A549 (cell line): ENCODE results near the gene SELENOO.

Experiments used
- CEBPB ChIP-seq, 2 experiments: fragments of >200 bp in 1 of 2; sonication (Bioruptor Twin) in 1 of 2; formaldehyde crosslinking in 1 of 2; IDR thresholded peaks; 2 replicates each; pipeline ENCODE4 v1.6.1; 2012 to 2016
- POLR2A ChIP-seq: IDR thresholded peaks from 2 replicates; pipeline ENCODE4 v1.6.1; 2012; ENCODE audit warnings: mild to moderate bottlenecking, low read length
- TF ChIP-seq, protein P1 (sequence below): fragments of >200 bp; sonication (Bioruptor Twin); formaldehyde crosslinking; IDR thresholded peaks from 3 replicates; pipeline ENCODE4 v1.5.1; 2016
- TF ChIP-seq, protein P2 (sequence below): fragments of 250-450 bp; sonication (Bioruptor Pico); IDR thresholded peaks from 2 replicates; pipeline ENCODE4 v1.5.0; 2020; ENCODE audit warnings: low read depth, mild to moderate bottlenecking, moderate library complexity

DNA sequence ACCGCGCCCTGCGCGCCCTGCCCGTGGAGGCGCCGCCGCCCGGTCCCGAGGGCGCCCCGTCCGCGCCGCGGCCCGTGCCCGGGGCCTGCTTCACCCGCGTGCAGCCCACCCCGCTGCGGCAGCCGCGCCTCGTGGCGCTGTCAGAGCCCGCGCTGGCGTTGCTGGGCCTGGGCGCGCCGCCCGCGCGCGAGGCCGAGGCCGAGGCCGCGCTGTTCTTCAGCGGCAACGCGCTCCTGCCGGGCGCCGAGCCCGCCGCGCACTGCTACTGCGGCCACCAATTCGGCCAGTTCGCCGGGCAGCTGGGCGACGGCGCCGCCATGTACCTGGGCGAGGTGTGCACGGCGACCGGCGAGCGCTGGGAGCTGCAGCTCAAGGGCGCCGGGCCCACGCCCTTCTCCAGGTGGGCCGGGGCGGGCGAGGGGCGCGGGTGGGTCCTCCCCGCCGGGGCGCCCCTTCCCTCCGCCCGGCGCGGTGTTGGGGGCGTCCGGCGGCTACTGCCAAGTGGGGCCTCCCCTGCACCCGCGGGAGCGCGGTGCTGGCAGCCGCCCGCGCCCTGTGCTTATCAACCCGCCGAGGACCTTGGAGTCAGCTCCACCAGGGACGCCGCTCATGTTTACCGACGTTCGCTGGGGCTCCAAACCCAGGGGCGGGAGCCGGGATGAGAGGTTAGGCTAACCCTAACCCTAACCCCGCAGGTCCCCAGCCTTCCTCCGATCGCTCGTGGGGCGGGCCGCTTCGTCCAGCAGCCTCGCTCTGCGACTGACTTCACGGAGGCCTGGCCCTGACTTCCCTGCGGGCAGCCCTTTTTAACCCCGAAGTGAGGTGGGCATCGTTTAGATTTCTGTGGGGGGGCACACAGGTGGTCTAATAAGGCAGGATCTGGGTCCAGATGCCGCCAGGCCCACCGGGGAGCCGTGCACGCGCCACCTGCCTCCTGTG lies 649 bp downstream of the SELENOO start:
- TF ChIP-seq CEBPB (IDR thresholded peaks at IDR 0.05) (no peak), POLR2A (no peak)
- TF ChIP-seq, protein P1, sequence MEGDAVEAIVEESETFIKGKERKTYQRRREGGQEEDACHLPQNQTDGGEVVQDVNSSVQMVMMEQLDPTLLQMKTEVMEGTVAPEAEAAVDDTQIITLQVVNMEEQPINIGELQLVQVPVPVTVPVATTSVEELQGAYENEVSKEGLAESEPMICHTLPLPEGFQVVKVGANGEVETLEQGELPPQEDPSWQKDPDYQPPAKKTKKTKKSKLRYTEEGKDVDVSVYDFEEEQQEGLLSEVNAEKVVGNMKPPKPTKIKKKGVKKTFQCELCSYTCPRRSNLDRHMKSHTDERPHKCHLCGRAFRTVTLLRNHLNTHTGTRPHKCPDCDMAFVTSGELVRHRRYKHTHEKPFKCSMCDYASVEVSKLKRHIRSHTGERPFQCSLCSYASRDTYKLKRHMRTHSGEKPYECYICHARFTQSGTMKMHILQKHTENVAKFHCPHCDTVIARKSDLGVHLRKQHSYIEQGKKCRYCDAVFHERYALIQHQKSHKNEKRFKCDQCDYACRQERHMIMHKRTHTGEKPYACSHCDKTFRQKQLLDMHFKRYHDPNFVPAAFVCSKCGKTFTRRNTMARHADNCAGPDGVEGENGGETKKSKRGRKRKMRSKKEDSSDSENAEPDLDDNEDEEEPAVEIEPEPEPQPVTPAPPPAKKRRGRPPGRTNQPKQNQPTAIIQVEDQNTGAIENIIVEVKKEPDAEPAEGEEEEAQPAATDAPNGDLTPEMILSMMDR = no peak
- TF ChIP-seq, protein P2, sequence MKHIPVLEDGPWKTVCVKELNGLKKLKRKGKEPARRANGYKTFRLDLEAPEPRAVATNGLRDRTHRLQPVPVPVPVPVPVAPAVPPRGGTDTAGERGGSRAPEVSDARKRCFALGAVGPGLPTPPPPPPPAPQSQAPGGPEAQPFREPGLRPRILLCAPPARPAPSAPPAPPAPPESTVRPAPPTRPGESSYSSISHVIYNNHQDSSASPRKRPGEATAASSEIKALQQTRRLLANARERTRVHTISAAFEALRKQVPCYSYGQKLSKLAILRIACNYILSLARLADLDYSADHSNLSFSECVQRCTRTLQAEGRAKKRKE (CRISPR knock-in tag) = no peak
